ENCODE data around the gene TMEM222.

The TMEM222 gene

GRCh38 chr1:27306892-27307761, 14.8 kb upstream of the TMEM222 start:
- no peak for DNase-seq (ENCODE audit: low spot score)

DNA sequence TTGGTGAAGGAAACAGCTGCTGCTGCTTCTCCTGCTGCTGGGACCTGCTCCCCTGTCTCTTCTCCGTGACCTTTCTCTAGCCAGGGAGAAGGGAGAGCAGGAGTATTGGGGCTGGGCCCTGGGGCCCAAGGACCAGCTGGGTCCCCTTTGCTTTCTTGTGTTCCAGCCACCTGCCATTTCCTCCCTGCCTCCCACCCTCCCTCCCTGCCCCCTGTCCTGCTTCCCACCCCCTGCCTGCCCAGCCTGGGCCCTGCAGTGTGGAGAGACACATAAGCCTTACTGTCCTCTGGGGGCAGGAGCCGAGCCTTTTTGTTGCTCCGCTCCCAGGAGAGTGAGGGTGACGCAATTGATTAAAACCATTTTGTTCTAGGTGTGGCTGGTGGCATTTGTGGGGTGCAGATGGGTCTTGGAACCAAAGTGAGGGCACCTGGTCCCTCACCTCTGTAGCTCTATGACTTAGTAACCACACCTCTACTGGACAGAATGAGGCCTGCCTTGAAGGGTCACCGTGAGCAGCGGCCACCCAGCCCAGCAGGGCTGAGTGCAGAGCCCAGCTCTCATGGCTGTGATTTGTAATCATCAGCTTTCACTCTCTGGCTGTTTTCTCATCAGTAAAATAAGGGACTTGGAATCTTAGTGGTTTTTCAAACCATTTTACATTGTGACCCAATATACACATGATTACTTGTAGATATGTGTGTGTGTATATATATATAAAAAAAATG, 13.9 kb upstream of the TMEM222 start:
- no peak for DNase-seq (ENCODE audit: low spot score)

- no peak for DNase-seq (ENCODE audit: low spot score)
Observed at GRCh38 chr1:27314169-27314568, 7.8 kb upstream of the TMEM222 start.

- DNase-seq (ENCODE audit: low spot score): no peak
Observed at GRCh38 chr1:27314737-27315136, 7.2 kb upstream of the TMEM222 start.

DNA sequence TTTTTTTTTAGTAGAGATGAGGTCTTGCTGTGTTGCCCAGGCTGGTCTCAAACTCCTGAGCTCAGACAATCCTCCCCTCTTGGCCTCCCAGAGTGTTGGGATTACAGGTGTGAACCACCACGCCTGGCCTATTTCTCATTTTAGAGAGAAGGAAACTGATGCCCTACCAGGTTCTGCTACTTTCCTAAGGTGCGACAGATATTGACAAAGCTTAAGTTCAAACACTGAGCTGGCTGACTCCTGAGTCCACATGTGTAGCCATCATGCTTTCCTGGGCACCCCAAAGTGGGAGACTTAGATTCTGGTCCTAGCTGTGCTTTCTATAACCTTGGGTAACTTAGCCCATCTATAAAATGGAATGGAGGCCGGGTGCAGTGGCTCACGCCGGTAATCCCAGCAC, 5.1 kb upstream of the TMEM222 start:
- DNase-seq (ENCODE audit: low spot score): no peak

GRCh38 chr1:27318136-27318535, 3.8 kb upstream of the TMEM222 start:
- DNase-seq (ENCODE audit: low spot score): no peak

- DNase-seq (ENCODE audit: low spot score): no peak
Observed at GRCh38 chr1:27318596-27318995, 3.4 kb upstream of the TMEM222 start.

DNA sequence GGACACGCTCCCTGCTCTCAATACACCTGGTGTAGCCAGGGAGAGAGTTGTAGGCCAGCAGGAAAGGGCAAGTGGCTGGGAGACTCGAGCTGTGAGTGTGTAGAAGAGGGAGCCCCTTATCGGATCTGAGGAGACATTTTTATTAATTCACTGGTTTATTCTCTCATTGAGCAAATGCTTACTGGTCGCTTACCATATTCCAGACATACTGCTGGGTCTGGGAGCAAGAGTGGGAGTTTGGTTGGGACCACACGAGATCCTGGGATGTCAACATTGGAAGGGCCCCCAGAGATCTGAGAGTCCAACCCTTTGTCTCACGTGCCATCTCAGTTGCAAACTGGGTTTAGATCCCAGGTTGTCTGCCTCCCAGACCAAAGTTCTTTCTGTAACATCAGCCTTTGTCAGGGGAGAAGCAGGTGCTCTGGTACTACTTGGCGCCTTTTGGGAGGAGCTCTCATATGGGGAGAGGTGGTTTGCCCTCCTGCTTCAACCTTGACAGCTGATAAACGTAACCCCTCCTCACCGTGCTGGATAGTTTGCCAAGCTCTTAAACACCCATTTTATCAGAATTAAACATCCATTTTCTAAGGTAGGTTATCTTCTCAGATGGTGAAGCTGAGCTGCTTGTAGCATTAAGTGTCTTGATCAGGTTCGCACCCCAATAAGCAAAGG, 742 bp downstream of the TMEM222 start:
- no peak for DNase-seq (ENCODE audit: low spot score)

DNA sequence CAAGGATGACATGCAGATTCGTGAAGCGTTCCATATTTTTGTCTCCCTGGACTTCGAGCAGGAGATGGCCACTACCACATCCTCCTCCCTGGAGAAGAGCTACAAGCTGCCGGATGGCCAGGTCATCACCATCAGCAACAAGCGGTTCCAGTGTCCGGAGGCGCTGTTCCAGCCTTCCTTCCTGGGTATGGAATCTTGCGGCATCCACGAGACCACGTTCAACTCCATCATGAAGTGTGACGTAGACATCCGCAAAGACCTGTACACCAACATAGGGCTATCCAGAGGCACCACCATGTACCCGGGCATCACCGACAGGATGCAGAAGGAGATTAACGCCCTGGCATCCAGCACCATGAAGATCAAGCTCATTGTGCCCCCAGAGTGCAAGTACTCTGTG, 3.3 kb downstream of the TMEM222 start:
- no peak for DNase-seq (ENCODE audit: low spot score)

- no peak for DNase-seq (ENCODE audit: low spot score)
Observed at GRCh38 chr1:27327964-27328363, 6.0 kb downstream of the TMEM222 start.

DNA sequence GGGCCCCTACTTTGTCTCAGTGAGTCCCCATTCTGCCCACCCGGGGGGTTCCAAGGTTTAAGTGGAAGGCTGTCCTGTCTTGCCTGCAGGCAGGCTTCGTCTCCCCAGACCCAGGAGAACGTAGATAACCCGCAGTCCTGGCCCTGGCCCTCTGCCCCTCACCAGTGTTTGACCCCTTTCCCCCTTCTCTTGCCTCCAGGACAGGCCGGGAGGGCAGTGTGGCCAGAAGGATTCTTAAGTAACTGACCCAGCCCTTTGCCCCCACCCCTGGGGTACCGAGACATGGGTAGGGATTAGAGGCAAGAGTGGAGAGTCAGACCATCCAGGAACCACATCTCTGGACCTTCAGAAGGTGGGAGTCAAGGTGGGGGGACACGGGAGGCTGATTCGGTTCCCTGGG, 8.8 kb downstream of the TMEM222 start:
- no peak for DNase-seq (ENCODE audit: low spot score)

DNA sequence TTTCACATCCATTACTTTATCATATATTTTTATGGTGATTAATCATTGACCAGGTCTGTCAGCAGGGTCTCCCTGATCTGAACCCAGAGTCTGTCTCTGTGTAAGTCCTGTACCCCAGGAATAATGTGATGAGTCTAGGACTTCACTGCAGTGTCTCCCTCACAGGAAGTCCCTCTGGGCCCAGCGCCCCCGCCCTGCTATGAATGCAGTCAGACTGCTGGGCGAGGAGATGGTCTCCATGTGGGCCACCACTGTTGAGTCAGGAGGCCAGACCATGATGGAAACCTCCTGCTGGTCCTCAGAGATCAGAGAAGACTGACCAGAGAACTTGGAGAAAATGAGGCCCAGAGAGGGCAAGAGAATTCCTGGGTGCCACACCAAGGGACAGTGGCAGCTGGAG, 9.5 kb downstream of the TMEM222 start:
- DNase-seq (ENCODE audit: low spot score): no peak

DNA sequence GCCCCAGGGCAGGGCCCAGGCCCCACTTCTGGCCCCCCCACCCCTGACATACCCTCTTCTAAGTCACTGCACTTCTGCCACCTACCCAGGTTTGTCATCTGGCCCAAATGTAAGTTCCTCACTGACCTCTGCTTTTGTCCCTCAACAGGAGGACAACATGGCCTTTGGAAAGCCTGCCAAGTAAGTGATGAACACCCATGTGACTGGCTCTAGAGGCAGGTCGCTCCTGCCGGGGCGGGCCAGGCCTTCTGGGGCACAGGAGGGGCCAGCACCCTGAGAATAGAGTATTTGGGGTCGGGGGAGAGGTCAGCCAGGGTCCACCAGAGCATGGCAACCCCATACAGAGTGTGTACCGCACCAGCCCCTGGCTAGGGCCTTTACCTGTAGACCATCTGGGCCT, 10.0 kb downstream of the TMEM222 start:
- DNase-seq (ENCODE audit: low spot score): no peak

GRCh38 chr1:27332536-27333281, 10.7 kb downstream of the TMEM222 start:
- no peak for DNase-seq (ENCODE audit: low spot score)

DNA sequence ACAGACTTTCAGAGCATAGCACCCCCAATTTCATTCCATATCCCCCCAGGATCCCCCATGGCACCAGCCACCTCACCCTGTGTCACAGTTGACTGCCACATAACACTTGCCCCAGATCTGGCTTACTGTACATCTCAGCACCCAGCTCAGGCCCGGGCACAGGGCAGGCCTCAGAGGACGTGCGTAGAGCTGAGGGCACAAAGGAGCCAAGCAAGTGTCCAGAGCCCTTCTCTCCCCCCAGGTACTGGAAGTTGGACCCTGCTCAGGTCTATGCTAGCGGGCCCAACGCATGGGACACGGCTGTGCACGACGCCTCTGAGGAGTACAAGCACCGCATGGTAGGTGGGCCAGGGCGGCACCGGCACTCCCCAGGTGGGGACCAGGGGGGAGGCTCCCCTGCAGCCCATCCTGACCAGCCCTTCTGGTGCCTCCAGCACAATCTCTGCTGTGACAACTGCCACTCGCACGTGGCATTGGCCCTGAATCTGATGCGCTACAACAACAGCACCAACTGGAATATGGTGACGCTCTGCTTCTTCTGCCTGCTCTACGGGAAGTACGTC, 11.8 kb downstream of the TMEM222 start:
- DNase-seq (ENCODE audit: low spot score): no peak

DNA sequence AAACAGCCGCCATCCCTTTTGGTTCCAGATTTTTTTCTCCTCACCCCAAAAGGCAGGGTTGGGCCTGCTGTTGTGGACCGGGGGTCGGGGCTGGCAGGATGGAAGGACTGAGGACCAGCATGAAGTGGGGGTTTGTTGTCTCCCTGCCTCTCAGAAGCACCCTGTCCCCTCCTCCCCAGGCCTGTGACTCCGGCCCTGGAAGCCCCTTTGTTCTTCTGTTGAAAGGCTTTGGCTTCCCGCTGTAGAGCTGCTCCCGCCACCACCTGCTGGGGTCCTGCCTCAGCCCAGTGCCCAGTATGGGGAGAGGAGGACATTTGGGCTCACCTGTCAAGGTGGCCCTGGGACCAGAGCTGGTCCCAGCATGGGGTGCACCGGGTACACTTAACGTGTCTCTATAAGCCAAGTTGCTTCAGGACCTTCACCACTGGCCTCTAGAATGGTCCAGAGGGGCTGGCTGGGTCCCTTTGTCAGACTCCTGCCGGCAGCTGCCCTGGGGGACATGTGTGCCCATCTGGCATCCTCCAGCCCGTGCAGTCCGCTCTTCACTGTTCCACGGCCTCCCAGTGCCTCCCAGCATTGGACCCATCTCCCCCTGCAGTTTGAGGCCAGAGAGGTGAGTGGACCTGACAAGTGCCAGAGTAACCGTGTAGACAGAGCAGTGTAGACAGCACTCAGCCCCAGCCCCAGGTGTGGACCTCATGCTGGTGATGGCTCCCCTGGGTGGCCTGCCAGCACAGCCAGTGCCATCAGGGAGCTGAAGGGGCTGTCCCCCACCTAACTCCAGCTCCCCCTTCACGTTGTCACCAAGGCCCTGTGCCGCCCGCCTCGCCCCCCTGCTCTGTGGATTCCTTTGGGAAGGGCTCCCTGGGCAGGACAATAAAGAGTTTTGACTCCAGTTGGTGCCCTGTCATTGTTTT, 13.8 kb downstream of the TMEM222 start:
- DNase-seq (ENCODE audit: low spot score): no peak

DNA sequence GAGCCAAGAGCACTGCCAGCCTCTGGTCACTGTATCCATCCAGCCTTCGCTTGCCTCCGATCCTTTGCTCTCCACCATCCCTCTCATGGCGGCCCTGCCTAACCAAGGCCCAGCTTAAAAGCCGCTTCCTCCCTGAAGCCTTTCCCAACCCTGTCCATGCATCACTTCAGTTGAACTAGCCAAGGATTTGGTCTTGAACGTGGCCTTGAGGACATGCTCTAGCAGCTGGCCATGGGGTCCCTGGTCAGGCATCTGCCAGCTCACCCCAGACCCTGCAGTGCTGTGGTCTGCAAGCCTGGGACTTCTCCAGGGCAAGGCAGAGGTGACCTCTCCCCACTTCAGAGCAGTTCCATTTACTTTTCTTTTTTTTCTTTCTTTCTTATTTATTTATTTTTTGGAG, 14.8 kb downstream of the TMEM222 start:
- no peak for DNase-seq (ENCODE audit: low spot score)

DNA sequence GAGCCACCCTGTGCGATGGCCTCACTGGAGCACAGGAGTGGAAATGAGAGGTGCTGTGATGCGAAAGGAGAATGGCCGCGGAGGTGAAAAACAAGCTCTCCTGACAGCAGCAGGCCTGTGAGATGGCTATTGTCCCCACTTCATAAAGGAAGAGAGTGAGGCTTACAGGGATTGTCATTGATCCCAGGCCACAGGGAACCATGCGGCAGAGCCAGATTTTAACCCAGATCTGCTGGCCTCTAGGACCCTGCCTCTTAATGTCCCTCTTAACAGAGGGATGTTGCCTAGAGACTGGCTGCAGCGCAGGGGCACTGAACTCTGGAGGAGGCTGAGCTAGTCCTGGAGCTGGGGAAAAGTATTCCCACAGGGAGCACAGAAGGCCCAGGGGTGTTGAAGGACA, 16.8 kb downstream of the TMEM222 start:
- no peak for DNase-seq (ENCODE audit: low spot score)

DNA sequence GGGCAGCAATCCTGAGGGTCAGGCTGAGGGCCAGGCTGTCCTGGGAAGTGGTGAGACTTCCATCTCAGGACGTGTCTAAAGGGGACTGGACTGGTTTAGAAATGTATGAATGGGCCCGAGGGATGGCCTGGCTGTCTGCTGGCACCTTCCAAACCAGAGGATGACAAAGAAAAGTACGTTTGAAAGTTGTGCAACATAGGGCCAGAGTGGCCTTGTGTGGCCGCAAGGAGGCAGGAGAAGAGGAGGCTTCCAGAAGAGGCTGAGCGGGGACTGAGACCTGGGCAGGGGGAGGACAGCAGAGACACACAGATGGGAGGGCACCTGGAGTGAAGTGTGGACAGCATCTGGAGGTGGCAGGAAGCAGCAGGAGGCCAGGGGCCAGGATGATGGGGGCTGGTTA, 17.2 kb downstream of the TMEM222 start:
- no peak for DNase-seq (ENCODE audit: low spot score)

DNA sequence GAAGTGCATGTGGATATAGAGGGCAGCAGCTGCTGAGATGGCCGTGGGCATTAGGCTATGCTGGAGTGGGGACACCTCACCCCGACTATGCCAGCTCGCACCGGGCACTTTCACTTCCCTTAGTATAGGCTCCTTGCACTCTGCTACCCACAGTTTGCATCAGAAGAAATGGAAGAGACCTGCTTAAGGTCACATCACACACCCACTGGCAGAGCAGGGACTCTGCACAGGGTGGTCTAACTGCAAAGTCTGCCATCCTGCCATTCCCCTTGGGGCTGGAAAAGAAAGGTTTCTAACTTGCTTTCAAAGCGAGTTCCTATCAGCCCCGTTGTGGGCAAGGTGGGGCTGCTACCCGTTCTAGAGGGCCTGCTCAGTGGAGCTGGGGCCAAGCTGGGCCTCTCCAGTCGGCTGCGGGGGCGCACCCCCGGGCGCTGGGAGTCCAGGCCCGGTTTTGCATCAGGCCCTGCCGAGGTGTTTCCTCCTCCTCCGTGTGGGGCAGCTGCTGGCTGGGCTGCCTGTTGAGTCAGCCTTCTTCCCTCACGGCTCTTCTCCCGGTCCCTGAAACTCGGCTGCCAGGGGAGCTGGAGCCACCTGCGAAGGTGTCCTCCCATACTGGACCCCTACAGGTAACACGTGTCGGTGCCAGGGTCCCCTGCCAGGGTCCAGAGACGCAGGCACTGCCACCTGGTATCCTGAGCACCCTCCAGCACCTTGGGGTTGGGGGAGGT, 19.7 kb downstream of the TMEM222 start, which contains the start of gene SYTL1:
SYTL1 (plus strand) TSS at position 498 of the 728 bp plus-strand sequence. CDS start 3,313 bp downstream, outside the sequence.
- DNase-seq (ENCODE audit: low spot score): no peak

Measured in LoVo (cell line).